GM18520 (cell line): Measurements from ENCODE around the gene SLC25A24.
A peak's percentile ranks its signal among the peaks of the same experiment; 100 is the strongest.
"Not testable (repeated sequence)": the region's sequence is repeated elsewhere in the genome, so short reads cannot be mapped to it uniquely, and the experiment has no call there.

Experiments used
- ATAC-seq: cut with Tn5 transposase; IDR thresholded peaks from one replicate; pipeline ENCODE4 v1.9.1; 2021; ENCODE audit not compliant: unreplicated experiment

SLC25A24 gene

GRCh38 chr1:108199781-108200686 lies at the start of gene SLC25A24:
TSS of gene SLC25A24 (minus strand) at chr1:108200343. CDS start at chr1:108200138, 205 bp downstream.
- ATAC-seq: peak; percentile 87

GRCh38 chr1:108243976-108244375 lies 43.8 kb upstream of the SLC25A24 start, which contains the start of gene NBPF4:
TSS of gene NBPF4 (minus strand) at chr1:108244076. CDS start at chr1:108243761, 315 bp downstream.
- not testable (repeated sequence) for ATAC-seq

GRCh38 chr1:108239426-108239825 lies 39.3 kb upstream of the SLC25A24 start:
- not testable (repeated sequence) for ATAC-seq

GRCh38 chr1:108235308-108235707 lies 35.2 kb upstream of the SLC25A24 start:
- ATAC-seq: not testable (repeated sequence)

GRCh38 chr1:108232183-108232582 lies 32.0 kb upstream of the SLC25A24 start:
- not testable (repeated sequence) for ATAC-seq

GRCh38 chr1:108229976-108230375 lies 29.8 kb upstream of the SLC25A24 start:
- not testable (repeated sequence) for ATAC-seq

GRCh38 chr1:108227772-108228171 lies 27.6 kb upstream of the SLC25A24 start:
- not testable (repeated sequence) for ATAC-seq

- not testable (repeated sequence) for ATAC-seq
These were observed 26.7 kb upstream of the SLC25A24 start for GRCh38 chr1:108226855-108227254.

GRCh38 chr1:108223226-108223625 lies 23.1 kb upstream of the SLC25A24 start:
- ATAC-seq: not testable (repeated sequence)

- ATAC-seq: not testable (repeated sequence)
These were observed 17.5 kb upstream of the SLC25A24 start for GRCh38 chr1:108217515-108218174.

- ATAC-seq: not testable (repeated sequence)
These were observed 16.9 kb upstream of the SLC25A24 start for GRCh38 chr1:108217007-108217406.

GRCh38 chr1:108216028-108216890 lies 16.1 kb upstream of the SLC25A24 start:
- not testable (repeated sequence) for ATAC-seq

- ATAC-seq: not testable (repeated sequence)
These were observed 14.7 kb upstream of the SLC25A24 start for GRCh38 chr1:108214641-108215465.

- no peak for ATAC-seq
These were observed 10.9 kb upstream of the SLC25A24 start for GRCh38 chr1:108211014-108211413.

- ATAC-seq: no peak
These were observed 9.4 kb upstream of the SLC25A24 start for GRCh38 chr1:108209456-108210108.

GRCh38 chr1:108208724-108209446 lies 8.7 kb upstream of the SLC25A24 start:
- ATAC-seq: no peak

- ATAC-seq: not testable (repeated sequence)
These were observed 3.4 kb upstream of the SLC25A24 start for GRCh38 chr1:108203582-108203981.

- no peak for ATAC-seq
These were observed 1.5 kb upstream of the SLC25A24 start for GRCh38 chr1:108201687-108202086.

- no peak for ATAC-seq
These were observed 526 bp upstream of the SLC25A24 start for GRCh38 chr1:108200687-108201051.
